Measurements from ENCODE around the gene ATP2B3. TPM values are rescaled to one million over a fixed set of nuclear protein-coding genes. Genes with fewer than 3 reads are reported as not detected.

ATP2B3 gene
- total and polyA plus RNA-seq, 11 donors = 0.12 TPM; not detected in 10

- DNase-seq (peak; percentile 44 to 81 (median 54)), ATAC-seq (peak; percentile 42 to 80 (median 66))
- WGBS, 4 donors = 37 to 43% (median 38%) methylated on average over 11 to 17 of the region's 17 CpGs
- no peak for TF ChIP-seq POLR2A (IDR thresholded peaks at IDR 0.05)
- TF ChIP-seq CTCF (IDR thresholded peaks at IDR 0.05) = peak; percentile 46 to 73 (median 62)
- Histone ChIP-seq H3K27me3 (peaks cover 0 to 14% (median 0%) of the 10 kb centered on the region in 9 donors), H3K4me3 (no peak overlapping the region), H3K9me3 (no peaks in the 10 kb centered on the region), H3K4me1 (no peaks in the 10 kb centered on the region), H3K27ac (no peak overlapping the region), H3K36me3 (no peaks in the 10 kb centered on the region)
- intact Hi-C loops (cut with DNase I) = loop anchor here (2.0 to 5.0 kb wide), 5 partner anchors 93 to 114 kb away; partner anchors contain the start of gene DUSP9 (in 4 of the 10)
These were observed 37.2 kb downstream of the ATP2B3 start for GRCh38 chrX:153554519-153555167.

GRCh38 chrX:153556767-153557166, 39.3 kb downstream of the ATP2B3 start:
- DNase-seq (no peak), ATAC-seq (no peak)
- Histone ChIP-seq H3K27ac (no peak overlapping the region), H3K4me1 (no peaks in the 10 kb centered on the region), H3K27me3 (peaks cover 0 to 22% (median 0%) of the 10 kb centered on the region in 9 donors), H3K36me3 (no peaks in the 10 kb centered on the region), H3K9me3 (no peaks in the 10 kb centered on the region), H3K4me3 (no peak overlapping the region)
- no peak for TF ChIP-seq POLR2A (IDR thresholded peaks at IDR 0.05)
- TF ChIP-seq CTCF (IDR thresholded peaks at IDR 0.05) = no peak
- WGBS, 4 donors = 79 to 93% (median 87%) methylated on average over 4 to 12 of the region's 12 CpGs
- intact Hi-C loops (cut with DNase I) = loop anchor here in 6 of 10 donors (5.0 kb wide), 3 partner anchors 91 to 111 kb away; partner anchors contain the start of gene DUSP9 (in 2 of the 6)

DNA sequence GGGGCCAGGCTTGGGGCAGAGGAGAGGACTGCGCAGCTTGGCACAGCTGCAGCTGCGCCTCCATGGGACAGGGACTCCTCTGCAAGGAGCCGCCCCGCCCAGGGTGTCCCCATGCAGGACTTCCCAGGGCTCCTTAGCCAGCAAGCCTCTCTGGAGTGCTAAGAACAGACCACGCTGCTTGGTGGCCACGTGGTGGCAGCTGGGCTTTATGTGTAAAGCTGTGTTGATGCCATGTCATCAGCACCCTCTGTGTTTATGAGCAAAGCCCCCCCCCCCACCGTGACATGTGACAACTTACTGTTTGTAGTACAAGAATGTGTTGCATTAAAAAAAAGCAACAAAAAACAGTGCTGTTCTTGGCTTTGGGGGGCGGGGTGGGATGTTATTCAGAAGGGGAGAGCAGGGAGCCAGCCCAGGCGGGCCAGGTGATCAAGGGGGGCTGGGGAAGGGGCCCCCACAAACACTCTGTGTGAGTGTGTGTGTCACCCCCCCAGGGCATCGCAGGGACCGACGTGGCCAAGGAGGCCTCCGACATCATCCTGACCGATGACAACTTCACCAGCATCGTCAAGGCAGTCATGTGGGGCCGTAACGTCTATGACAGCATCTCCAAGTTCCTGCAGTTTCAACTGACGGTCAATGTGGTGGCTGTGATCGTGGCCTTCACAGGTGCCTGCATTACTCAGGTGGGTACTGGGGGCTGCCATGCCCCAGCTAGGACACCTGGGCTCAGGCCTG, 40.3 kb downstream of the ATP2B3 start:
- no peaks in the 10 kb centered on the region for H3K36me3 ChIP-seq
- no peak overlapping the region for H3K4me3 ChIP-seq
- no peaks in the 10 kb centered on the region for H3K4me1 ChIP-seq
- peaks cover 0 to 24% (median 0%) of the 10 kb centered on the region in 9 donors for H3K27me3 ChIP-seq
- WGBS, 4 donors = 79 to 88% (median 83%) methylated on average over 18 to 19 of the region's 19 CpGs
- intact Hi-C loops (cut with DNase I) = loop anchor here in 6 of 10 donors (5.0 kb wide), 3 partner anchors 90 to 110 kb away; partner anchors contain the start of gene DUSP9 (in 2 of the 6)
- no peak overlapping the region for H3K27ac ChIP-seq
- ATAC-seq (no peak), DNase-seq (no peak)
- no peaks in the 10 kb centered on the region for H3K9me3 ChIP-seq
- no peak for TF ChIP-seq POLR2A (IDR thresholded peaks at IDR 0.05)
- TF ChIP-seq CTCF (IDR thresholded peaks at IDR 0.05) = no peak

- intact Hi-C loops (cut with DNase I) = loop anchor here in 6 of 10 donors (5.0 kb wide), 3 partner anchors 87 to 107 kb away; partner anchors contain the start of gene DUSP9 (in 2 of the 6)
- ATAC-seq = peak in 3 of 4 donors; percentile 41 to 62 (median 45)
These were observed 42.6 kb downstream of the ATP2B3 start for GRCh38 chrX:153560000-153560399.

More at GRCh38 chrX:153560000-153560399, 42.6 kb downstream of the ATP2B3 start:
- no peaks in the 10 kb centered on the region for H3K4me1 ChIP-seq
- H3K4me3 ChIP-seq = no peak overlapping the region
- no peaks in the 10 kb centered on the region for H3K9me3 ChIP-seq
- DNase-seq = peak in 1 of 5 donors; percentile 42
- H3K27ac ChIP-seq = no peak overlapping the region
- H3K27me3 ChIP-seq = peaks cover 0 to 27% (median 0%) of the 10 kb centered on the region in 9 donors
- WGBS, 4 donors = 44 to 79% (median 59%) methylated on average over 2 to 9 of the region's 9 CpGs
- TF ChIP-seq CTCF (IDR thresholded peaks at IDR 0.05) (no peak), POLR2A (IDR thresholded peaks at IDR 0.05) (no peak)
- H3K36me3 ChIP-seq = no peaks in the 10 kb centered on the region

Data from heart left ventricle (tissue), 16 donors.